HCT116 (cell line): ENCODE results near the gene FCHO1. TPM values are rescaled to one million over a fixed set of nuclear protein-coding genes. Genes with fewer than 3 reads are reported as not detected.

ENCODE experiments used
- ATAC-seq: fragments of 200-7000 bp; cut with Tn5 transposase; 2 replicates; pipeline ENCODE4 v1.9.1; 2020; ENCODE audit warnings: mild to moderate bottlenecking, moderate library complexity
- BruUV-seq: library from RNA; stranded (reverse); fragments of 400-500 nt; replicated peaks from 2 replicates; lab custom pipeline; 2021; lab: Mats Ljungman, UMichigan
- CTCF ChIA-PET: fragments of 300-600 bp; sonication (Branson Sonifier 250); formaldehyde crosslinking; loops from one replicate; lab custom pipeline; 2021; ENCODE audit warnings: antibody characterized with exemption; lab: Charles Lee
- POLR2A ChIA-PET: fragments of 300-600, 350-600 bp; sonication (Branson Sonifier 250); formaldehyde crosslinking; loops from one replicate; lab custom pipeline; 2021; ENCODE audit warnings: antibody characterized with exemption; lab: Charles Lee
- RAD21 ChIA-PET, 2 experiments: fragments of 300-600 bp; sonication (Branson Sonifier 250); formaldehyde crosslinking; loops; one replicate each; lab custom pipeline; 2023; ENCODE audit warnings: low total read pairs in 2 of 2; ENCODE audit not compliant: uncharacterized antibody in 2 of 2, unreplicated experiment in 2 of 2, low non-redundant PET in 1 of 2; lab: Charles Lee
- DNase-seq: peaks from one replicate; pipeline ENCODE4 v3.0.0-alpha.2; 2010; ENCODE audit warnings: low read depth, low spot score
- H2AFZ ChIP-seq: fragments of 200-600 bp; shearing (Covaris generic), sonication (generic); 2 replicates; pipeline ENCODE4 v1.6.1; 2017; ENCODE audit warnings: low read depth, mixed run types, mixed read lengths, antibody characterized with exemption, low read length; ENCODE audit not compliant: poor library complexity, severe bottlenecking
- H3K27ac ChIP-seq: 2 replicates; pipeline ENCODE4 v1.5.1; 2012; ENCODE audit warnings: low read depth, low read length
- H3K27me3 ChIP-seq: fragments of 200-600 bp; sonication (generic); 2 replicates; pipeline ENCODE4 v1.6.1; 2016; ENCODE audit warnings: mixed run types, low read length, mixed read lengths; ENCODE audit not compliant: insufficient read depth
- H3K36me3 ChIP-seq, 2 experiments: fragments of 200-500 bp in 1 of 2; fragments of 200-600 bp in 1 of 2; sonication (Bioruptor generic) in 1 of 2; sonication (generic) in 1 of 2; 2 replicates each; pipeline versions ENCODE4 v1.5.1 to v1.6.1; 2014 to 2016; ENCODE audit warnings: low read length in 2 of 2, inconsistent platforms in 1 of 2, mixed read lengths in 1 of 2, mixed run types in 1 of 2; ENCODE audit not compliant: insufficient read depth in 2 of 2, control insufficient read depth in 1 of 2
- H3K4me1 ChIP-seq, 2 experiments: fragments of 200-600 bp in 1 of 2; sonication (generic) in 1 of 2; 2 replicates each; pipeline versions ENCODE4 v1.5.1 to v1.6.1; 2012 to 2017; ENCODE audit warnings: low read length in 2 of 2, inconsistent platforms in 1 of 2, mild to moderate bottlenecking in 1 of 2, mixed read lengths in 1 of 2, mixed run types in 1 of 2, moderate library complexity in 1 of 2; ENCODE audit not compliant: insufficient read depth in 2 of 2, control insufficient read depth in 1 of 2
- H3K4me2 ChIP-seq: fragments of 200-600 bp; sonication (generic); 2 replicates; pipeline ENCODE4 v1.6.1; 2017; ENCODE audit warnings: mixed run types, low read length, mixed read lengths
- H3K4me3 ChIP-seq, 2 experiments: fragments of 200-600 bp in 1 of 2; sonication (generic) in 1 of 2; replicated peaks in 1 of 2; 2 replicates each; pipeline ENCODE4 v1.5.1; 2011 to 2016; ENCODE audit warnings: low read length in 2 of 2, control low read depth in 1 of 2, low read depth in 1 of 2, mild to moderate bottlenecking in 1 of 2, mixed read lengths in 1 of 2, mixed run types in 1 of 2
- H3K79me2 ChIP-seq: fragments of 200-600 bp; sonication (generic); 2 replicates; pipeline ENCODE4 v1.6.1; 2017; ENCODE audit warnings: mild to moderate bottlenecking, mixed run types, low read length, moderate library complexity, mixed read lengths; ENCODE audit not compliant: insufficient read depth
- H3K9ac ChIP-seq: fragments of 200-600 bp; sonication (generic); 2 replicates; pipeline ENCODE4 v1.6.1; 2016; ENCODE audit warnings: low read length, mixed read lengths
- H3K9me2 ChIP-seq: fragments of 200-600 bp; sonication (generic), shearing (Covaris generic); 2 replicates; pipeline ENCODE4 v1.6.1; 2017; ENCODE audit warnings: mixed run types, mild to moderate bottlenecking, moderate library complexity; ENCODE audit not compliant: insufficient read depth
- H3K9me3 ChIP-seq, 2 experiments: fragments of 200-500 bp in 1 of 2; fragments of 200-600 bp in 1 of 2; sonication (Bioruptor generic) in 1 of 2; sonication (generic) in 1 of 2; 2 replicates each; pipeline ENCODE4 v1.6.1; 2014 to 2017; ENCODE audit warnings: low read length in 2 of 2, mixed read lengths in 2 of 2, inconsistent platforms in 1 of 2, low read depth in 1 of 2, mild to moderate bottlenecking in 1 of 2, mixed run types in 1 of 2, moderate library complexity in 1 of 2; ENCODE audit not compliant: control insufficient read depth in 1 of 2, insufficient read depth in 1 of 2
- H4K20me1 ChIP-seq: fragments of 200-600 bp; sonication (generic), shearing (Covaris generic); 2 replicates; pipeline ENCODE4 v1.6.1; 2017; ENCODE audit warnings: mixed run types, mild to moderate bottlenecking, moderate library complexity; ENCODE audit not compliant: insufficient read depth
- CBX3 ChIP-seq: IDR thresholded peaks from 2 replicates; pipeline ENCODE4 v1.6.1; 2012; ENCODE audit warnings: low read depth
- CEBPB ChIP-seq: IDR thresholded peaks from 2 replicates; pipeline ENCODE4 v1.6.1; 2012; ENCODE audit warnings: low read depth
- EGR1 ChIP-seq: IDR thresholded peaks from 2 replicates; pipeline ENCODE4 v1.6.1; 2012; ENCODE audit warnings: low read depth
- EZH2phosphoT487 ChIP-seq: fragments of 200-600 bp; IDR thresholded peaks from 2 replicates; pipeline ENCODE4 v1.6.1; 2018; ENCODE audit warnings: antibody characterized with exemption, borderline replicate concordance
- JUND ChIP-seq: IDR thresholded peaks from 2 replicates; pipeline ENCODE4 v1.6.1; 2012
- POLR2A ChIP-seq: IDR thresholded peaks from 2 replicates; pipeline ENCODE4 v1.7.0; 2011; ENCODE audit warnings: borderline replicate concordance; ENCODE audit not compliant: insufficient read depth, insufficient read length; ENCODE audit errors: extremely low read depth
- POLR2AphosphoS5 ChIP-seq: IDR thresholded peaks from 2 replicates; pipeline ENCODE4 v1.6.1; 2011; ENCODE audit warnings: mild to moderate bottlenecking, low read depth, low read length, moderate library complexity
- REST ChIP-seq: IDR thresholded peaks from 2 replicates; pipeline ENCODE4 v1.6.1; 2012; ENCODE audit warnings: low read depth
- SP1 ChIP-seq: IDR thresholded peaks from 2 replicates; pipeline ENCODE4 v1.6.1; 2012; ENCODE audit warnings: low read depth
- SRF ChIP-seq: IDR thresholded peaks from 2 replicates; pipeline ENCODE4 v1.6.1; 2012; ENCODE audit warnings: low read depth
- TCF7L2 ChIP-seq: IDR thresholded peaks from 2 replicates; pipeline ENCODE4 v1.7.0; 2011; ENCODE audit warnings: borderline replicate concordance, inconsistent platforms; ENCODE audit not compliant: insufficient read depth, insufficient read length; ENCODE audit errors: extremely low read depth
- intact Hi-C: fragments of 100-400 bp; cut with micrococcal nuclease; formaldehyde crosslinking; loops from 2 replicates; pipeline ENCODE4 v1.10.0; 2022
- total RNA-seq: library from RNA; stranded (reverse); gene quantifications from one replicate; pipeline ENCODE4 v1.2.1, GENCODE V29; 2021; ENCODE audit not compliant: unreplicated experiment

FCHO1 gene
- total RNA-seq, 1 experiment from 2014 or later, result 28.1 TPM

- intact Hi-C loops, result no loop called here
- Histone ChIP-seq H3K4me2 (no peak within 1 kb of the TSS), H3K9ac (no peak within 1 kb of the TSS), H3K9me3 (no peaks in the 10 kb centered on the region), H3K4me1 (no peaks in the 10 kb centered on the region), H3K27ac (no peak within 1 kb of the TSS), H3K9me2 (no peaks in the 10 kb centered on the region)
- CTCF ChIA-PET, result no interaction called here
- no TSS peak for BruUV-seq
- POLR2A ChIA-PET, result no interaction called here
- no peak for TF ChIP-seq SRF
- no peak for TF ChIP-seq REST
- no peak for TF ChIP-seq POLR2AphosphoS5
- no peak for TF ChIP-seq JUND
- TF ChIP-seq TCF7L2, result no peak
- TF ChIP-seq CEBPB, result no peak
- TF ChIP-seq EZH2phosphoT487, result no peak
- TF ChIP-seq EGR1, result no peak
- TF ChIP-seq CBX3, result no peak
- TF ChIP-seq POLR2A, result no peak
- no peak for TF ChIP-seq SP1
- TF ChIP-seq, all 23 proteins: peak for 0
- Histone ChIP-seq H4K20me1 (no peaks in the 10 kb centered on the region), H3K4me3 (no peak within 1 kb of the TSS), H3K79me2 (no peaks in the 10 kb centered on the region), H3K27me3 (no peaks in the 10 kb centered on the region), H3K36me3 (no peaks in the 10 kb centered on the region), H2AFZ (no peak within 1 kb of the TSS)
- RAD21 ChIA-PET, result no interaction called here
- ATAC-seq, result no peak
- DNase-seq, result no peak
Observed at GRCh38 chr19:17821190-17821589, 69.9 kb downstream of the FCHO1 start, which contains the start of gene INSL3. Gene INSL3 (minus strand): TSS chr19:17821519. CDS start chr19:17821506, 13 bp downstream.
